Measurements from ENCODE around the gene RNF148.

RNF148 gene, protein sequence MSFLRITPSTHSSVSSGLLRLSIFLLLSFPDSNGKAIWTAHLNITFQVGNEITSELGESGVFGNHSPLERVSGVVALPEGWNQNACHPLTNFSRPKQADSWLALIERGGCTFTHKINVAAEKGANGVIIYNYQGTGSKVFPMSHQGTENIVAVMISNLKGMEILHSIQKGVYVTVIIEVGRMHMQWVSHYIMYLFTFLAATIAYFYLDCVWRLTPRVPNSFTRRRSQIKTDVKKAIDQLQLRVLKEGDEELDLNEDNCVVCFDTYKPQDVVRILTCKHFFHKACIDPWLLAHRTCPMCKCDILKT

DNA sequence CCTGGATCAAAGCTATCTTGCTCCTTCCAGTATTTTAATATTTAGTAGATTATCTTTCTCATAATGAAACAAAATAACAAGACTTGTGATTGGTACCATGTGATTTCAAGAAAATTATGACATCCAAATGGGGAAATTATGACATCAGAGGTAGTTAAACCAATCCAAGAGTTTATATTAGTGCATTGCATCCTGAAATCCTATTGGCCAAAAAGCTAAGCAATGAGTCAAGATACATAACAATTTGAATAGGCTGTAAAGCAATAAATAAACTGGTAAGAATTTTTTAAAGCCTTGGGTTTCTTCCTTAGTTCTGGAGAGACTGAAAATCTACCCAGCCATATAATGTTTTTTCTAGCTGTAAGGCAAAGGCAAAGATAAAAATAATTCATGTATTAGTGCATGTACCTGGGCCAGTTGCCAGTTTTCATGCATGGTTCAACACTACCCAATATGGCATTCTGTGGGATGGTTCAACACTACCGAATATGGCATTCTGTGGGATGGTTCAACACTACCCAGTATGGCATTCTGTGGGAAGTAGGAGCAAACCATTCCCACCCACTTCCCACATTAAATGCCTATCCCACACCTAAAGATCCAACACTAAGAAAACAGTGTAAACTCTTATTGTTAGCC is at the start of gene RNF148:
RNF148 (minus strand) TSS at position 51 of the 639 bp plus-strand sequence. CDS start 172 bp downstream, outside the sequence.
- no peak for DNase-seq (ENCODE audit: low read depth)

DNA sequence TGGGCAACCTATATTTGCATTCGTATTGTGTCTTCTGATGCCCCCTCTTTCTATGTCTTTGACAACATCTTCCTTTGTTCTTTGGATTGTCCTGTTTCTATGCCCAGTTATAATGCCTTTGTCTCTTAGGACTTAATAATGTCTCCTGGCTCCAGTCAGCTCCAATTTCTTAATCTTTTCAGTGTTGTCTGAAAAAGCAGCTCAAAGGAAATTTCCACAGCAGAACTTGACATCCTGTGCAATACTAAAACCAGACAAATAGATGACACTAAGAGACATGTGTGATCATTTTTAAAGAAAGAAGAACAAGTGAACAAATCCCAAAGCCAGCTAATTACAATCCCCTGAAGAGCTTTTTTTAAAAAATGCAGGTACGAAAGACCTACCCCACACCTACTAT is 47.7 kb upstream of the RNF148 start:
- DNase-seq (ENCODE audit: low read depth), result no peak

DNA sequence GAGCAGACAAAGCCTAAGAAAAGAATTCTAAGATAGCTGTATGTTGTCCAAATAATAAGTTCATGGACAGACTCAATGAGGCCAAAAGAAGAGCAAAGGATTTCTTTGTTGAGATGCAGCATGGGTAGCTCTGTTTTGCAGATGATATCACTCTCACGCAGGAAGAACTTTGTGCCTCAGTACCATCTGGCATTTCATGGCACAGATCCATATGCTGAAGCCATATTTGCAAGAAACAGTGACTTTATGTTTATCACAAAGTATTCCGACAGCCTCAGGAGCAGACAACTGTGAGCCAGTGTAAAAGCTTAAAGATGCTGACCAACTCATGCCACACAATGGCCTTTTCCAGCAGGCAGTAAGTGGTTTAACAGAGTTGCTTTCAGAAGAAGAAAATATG is 45.5 kb upstream of the RNF148 start:
- DNase-seq (ENCODE audit: low read depth), result no peak

DNA sequence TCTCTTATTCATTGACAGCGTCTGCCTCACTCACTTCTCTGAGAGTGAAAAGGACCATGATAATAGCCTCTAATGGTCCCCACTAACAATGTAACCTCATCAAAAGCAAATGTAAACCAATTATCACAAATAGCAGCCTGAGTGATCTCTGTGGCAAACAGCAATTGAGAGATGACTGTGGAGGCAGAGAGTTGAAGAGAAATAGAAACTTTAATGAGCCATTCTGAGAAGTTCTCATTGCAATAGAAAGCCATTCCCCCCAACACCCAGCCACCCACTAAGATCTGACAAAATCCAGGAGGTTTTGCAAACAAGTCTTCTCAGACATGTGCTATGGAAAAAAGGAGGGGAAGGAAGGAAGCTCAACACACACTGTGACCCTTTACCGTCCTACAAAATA is 44.2 kb upstream of the RNF148 start:
- no peak for DNase-seq (ENCODE audit: low read depth)

DNA sequence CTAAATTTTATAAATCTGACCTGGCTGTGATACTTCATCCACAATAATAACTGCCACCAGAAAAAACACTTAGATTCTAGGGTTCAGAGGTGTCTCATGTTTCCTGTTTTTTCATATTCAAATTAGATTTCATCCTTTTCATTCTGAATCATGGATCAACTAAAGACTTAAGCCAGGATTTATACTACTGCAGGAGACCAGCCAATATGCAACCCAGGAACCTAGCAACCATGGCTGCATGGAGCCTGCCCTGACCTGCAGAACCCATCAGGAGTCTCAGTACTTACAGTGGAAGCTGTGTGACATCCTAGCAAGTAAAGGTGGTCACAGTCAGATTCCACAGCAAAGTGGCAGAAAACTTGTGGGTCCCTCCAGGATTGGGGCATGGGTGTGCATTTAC is 40.5 kb upstream of the RNF148 start:
- DNase-seq (ENCODE audit: low read depth), result no peak

DNA sequence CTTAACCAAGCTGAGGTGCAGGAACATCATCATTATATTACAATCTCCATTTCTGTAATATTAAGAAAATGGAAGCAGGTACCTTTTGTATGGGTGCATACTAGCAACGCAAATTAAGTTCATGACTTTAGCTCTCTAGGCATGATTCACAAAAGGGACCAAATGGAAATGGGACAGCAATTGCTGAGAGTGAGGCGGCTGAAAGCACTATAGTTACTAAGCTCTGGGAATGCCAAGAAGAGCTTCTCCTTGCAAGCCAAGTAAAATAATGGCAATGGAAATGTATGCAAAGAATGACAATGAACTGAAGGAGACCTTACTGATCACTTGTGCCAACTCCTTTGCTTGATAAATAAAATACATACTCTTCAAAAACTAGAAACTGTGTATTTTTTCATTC is 36.2 kb upstream of the RNF148 start:
- DNase-seq (ENCODE audit: low read depth), result no peak

DNA sequence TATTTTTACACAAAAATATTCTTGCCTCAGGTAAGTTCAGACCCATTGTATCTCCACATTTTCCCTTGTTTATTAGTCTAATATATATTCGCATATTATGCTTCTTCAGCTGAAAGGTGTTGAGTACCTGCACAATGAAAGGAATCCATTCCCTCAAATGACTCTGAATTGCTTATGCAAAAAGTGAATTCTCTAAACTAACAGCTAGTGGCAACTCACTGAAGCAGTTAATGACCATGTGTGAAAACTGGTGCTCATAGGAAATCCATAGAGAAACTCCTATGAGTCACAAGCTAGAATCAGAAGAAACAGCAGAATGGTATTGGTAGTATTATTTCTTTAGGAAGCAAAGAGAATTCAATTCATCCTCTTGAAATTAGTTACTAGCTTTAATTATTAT is 33.5 kb upstream of the RNF148 start:
- no peak for DNase-seq (ENCODE audit: low read depth)

DNA sequence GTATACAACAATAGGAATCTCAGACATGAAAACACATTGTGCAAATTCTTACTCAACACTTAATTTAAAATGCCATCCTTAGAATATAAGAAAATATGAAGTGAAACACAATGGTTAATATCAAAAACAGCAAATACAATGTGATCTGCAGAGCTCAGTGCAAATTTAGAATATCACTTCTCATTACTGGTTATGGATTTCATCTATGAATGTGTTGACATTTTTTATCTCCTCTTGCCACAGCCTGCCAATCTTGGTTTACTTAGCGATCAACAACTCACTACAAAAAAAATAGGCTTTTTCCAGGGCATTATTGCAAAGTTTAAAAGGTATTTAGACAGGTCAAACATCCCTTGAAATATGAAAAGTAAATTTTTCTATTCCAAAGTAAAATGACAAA is 25.0 kb upstream of the RNF148 start:
- DNase-seq (ENCODE audit: low read depth), result no peak

DNA sequence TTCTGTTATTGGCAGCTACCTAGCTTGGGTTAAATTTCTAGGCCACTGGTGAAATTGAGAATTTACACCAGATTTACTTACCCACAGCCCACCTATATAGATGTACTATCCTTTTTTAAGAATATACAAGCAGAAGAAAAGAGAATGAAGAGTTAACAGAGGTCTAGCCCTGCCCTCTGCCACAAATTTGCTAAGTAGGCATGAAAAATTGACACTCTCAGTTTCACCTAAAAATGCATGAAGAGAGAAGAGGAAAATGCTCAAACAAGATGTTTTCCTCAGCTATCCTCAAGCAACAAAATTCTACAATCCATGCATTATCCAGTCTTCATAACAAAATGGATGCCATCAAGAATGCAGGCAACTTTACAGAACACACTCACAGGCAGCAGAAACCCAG is 24.6 kb upstream of the RNF148 start:
- DNase-seq (ENCODE audit: low read depth), result no peak

DNA sequence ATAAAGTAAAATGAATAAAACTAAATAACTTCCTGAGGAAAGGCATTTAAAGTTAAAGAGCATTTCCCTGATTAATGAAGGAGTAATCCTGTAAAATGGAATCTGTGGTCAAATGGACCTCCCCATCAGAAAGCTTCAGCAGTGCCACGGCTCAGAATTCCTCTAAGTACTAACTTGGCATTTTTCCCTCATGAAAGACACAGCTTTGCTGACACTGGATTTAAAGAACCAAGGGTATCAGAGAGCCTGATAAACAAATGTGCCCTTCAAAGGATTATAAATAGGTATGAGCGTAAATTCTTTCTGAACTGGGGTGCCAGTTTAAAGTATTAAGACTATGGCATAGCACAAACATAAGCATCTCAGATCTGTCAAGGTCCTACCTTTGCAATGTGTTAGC is 24.2 kb upstream of the RNF148 start:
- DNase-seq (ENCODE audit: low read depth), result no peak

DNA sequence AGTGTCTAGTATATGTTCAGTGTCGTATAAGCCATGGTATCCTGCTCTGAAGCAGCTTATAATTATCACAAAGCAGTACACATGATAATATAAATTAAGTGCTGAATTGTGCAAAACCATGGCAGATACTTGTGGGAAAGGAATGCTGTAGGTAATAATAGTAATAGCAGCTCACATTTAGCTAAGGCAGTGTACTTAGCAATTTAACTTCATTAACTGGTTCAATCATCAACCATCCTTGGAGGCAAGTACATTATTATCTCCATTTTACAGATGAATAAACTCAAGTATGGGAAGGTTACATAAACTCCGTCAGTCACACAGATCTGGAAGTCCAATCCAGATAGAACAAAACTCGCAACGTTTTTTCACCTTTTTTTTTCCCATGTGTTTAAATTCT is 21.6 kb upstream of the RNF148 start:
- no peak for DNase-seq (ENCODE audit: low read depth)

DNA sequence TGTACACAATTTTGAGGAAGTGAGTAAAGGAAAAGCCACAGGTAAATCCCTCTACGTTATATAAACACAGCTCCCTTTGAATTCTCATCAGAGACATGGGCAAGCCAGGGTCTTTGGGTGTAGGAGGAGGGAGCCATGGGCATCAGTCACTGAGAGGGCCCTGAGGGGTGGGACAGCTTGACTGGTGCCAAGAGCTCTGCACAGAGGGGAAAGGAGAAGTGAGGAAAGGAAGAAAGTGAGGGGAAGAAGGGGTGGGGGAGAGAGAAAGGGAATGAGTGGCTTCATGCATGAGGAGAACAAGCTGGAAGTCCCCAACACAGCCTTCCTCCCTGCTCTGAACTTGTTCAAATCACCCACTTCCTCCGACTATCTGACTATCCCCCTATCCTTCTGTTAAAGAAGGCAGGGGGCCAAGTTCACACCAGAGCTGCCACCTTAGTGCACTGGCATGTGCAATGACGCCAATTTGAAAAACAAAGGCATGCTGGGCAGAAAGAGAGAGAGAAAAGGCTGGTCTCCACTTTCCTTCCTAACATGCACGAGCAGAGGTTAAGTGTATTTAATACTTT is 16.4 kb upstream of the RNF148 start:
- DNase-seq (ENCODE audit: low read depth), result no peak

DNA sequence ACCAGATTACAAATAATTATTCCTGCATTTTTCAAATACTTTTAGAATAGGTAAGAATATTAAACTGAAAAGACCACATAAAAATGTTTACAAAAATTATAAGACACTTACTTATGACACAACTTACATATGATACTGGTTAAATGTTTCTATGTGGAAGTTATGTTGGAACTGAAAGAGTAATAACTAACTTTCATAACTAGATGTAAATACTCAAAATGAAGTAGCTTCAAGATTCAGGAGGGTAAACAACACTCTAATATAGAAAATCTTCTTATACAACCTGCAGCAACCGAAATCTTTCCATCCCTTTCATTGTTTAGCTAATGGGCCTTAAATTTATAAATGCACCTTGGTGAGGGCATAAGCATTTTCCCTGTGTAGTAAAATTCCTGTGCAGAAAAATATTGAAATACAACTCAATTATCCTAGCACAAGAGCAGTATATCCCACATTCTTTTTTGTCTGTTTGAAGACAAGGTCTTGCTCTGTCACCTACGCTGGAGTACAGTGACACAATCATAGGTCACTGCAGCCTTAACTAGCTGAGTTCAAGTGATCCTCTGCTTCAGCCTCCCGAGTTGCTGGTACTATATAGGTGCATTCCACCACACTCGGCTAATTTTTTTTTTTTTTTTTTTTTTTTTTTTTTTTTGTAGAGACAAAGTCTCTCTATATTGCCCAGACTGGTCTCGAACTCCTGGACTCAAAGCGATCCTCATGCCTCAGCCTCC is 14.8 kb upstream of the RNF148 start:
- no peak for DNase-seq (ENCODE audit: low read depth)

DNA sequence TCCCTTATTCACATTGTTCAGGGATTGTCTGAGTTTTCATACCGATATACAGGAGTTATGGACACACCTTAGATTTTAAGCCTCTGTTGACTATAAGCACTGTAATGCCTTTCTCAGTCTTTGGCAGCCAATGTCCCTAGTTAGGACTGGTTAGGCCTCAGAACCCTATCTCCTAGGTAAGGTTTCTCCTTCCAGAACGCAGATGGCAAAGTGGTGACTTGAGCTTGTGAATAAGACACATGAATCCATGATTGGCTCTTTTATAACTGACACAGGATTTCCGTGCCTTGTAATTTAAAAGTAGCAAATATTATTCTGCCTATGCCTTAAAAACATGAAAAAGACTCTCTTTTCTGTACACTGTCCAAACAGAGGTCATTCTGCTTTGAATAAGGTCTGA is 12.5 kb upstream of the RNF148 start:
- no peak for DNase-seq (ENCODE audit: low read depth)

DNA sequence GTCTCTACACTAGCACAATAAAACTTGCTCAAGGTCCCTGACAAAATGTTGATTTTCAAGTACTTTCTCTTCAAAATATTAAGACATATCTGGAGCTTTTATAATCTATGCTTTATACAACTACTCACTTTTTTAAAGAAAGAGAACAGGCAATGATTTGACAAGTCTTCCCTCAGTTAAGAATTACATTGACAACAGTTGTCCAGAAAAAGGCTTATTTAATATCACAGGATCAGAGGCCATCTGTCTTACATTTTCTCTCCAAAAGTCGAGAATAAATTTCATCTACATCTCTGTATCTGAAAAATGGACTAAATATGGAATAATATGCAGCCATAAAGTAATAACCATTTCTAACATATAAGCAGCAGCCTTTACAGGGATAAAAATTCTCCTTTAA is 8.2 kb upstream of the RNF148 start:
- DNase-seq (ENCODE audit: low read depth), result no peak

DNA sequence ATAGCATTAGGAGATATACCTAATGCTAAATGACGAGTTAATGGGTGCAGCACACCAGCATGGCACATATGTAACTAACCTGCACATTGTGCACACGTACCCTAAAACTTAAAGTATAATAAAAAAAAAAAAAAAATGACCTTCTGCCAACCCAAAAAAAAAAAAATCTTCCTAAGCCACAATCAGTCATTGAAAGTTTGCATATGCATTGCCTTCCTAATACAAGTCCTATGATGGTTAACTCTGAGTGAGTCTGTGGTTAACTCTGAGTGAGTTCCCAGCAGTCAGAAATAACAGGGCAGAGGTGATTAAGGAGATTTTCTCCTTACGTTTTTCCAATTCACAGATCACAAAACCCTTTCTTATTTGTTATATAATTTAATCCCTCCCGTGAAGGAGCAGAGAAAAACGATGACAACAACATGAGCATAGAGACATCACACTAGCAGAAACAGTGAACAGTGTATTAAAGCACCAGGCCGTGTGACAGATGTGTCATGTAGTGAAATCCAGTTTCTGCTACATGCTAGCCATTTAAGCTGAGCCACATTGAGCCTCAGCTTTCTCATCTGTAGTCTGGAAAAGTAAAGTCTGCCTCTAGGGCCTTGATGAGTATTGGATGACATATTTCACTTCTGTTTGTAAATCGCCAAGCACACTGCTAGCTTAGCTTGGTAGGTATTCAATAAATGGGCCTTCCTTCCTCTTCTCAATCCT is 7.4 kb upstream of the RNF148 start:
- DNase-seq (ENCODE audit: low read depth), result no peak

DNA sequence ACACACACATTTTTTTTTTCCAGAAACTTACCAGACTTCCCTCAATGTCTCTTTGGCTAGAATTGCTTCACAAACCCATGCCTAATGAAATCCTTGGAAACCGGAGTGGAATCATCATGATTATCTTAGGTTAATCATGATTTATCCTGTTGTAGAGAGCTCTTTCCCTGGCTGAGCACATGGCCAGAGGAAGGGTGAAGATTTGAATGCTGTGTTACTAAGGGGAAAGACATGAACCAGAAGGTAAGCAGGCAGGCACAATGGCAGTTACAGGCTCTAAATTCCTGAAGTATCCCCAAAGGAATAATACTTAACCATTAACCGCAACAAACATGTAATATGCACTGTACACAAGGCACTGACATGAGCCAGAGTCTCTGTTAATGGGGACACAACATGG is 4.1 kb upstream of the RNF148 start:
- no peak for DNase-seq (ENCODE audit: low read depth)

DNA sequence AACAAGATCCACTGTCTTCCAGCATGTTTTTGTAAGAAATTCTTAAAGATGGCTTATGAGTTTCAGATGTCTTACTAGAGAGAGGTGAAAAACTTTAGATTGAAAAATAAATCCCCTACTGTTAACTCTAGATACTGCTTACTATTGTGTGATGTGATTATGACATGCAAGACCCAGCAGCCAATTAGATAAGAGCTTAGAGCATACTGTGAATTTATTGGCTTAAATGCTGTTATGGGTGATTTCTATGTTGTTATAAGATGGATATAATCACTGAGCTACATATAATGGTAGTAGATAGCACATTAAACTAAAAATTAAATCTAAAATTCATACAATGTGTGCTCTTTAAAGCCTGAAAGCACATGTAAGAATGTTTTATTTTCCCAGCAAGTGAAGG is 3.7 kb downstream of the RNF148 start, which contains the start of gene RNF133:
RNF133 (minus strand) TSS at position 101 of the 400 bp plus-strand sequence. CDS start 199 bp downstream, outside the sequence.
- no peak for DNase-seq (ENCODE audit: low read depth)

DNA sequence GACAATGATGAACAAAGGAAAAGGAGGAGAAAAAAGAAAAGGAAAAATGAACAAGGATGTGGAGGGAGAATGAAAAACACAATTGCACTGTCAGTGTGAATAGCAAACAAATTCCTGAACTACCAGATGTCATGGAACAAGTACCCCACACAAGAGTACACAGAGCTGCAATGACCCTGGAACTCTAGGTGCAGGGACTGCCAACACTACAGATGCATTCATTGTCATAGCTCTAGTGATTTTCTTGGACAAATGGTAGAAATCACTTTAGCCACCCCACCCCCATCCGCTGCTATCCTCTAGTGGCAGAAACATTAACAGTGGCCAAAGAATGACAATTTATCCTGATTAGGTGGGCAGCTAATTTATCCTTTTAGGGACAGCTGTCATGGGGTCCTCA is 6.9 kb downstream of the RNF148 start:
- no peak for DNase-seq (ENCODE audit: low read depth)

DNA sequence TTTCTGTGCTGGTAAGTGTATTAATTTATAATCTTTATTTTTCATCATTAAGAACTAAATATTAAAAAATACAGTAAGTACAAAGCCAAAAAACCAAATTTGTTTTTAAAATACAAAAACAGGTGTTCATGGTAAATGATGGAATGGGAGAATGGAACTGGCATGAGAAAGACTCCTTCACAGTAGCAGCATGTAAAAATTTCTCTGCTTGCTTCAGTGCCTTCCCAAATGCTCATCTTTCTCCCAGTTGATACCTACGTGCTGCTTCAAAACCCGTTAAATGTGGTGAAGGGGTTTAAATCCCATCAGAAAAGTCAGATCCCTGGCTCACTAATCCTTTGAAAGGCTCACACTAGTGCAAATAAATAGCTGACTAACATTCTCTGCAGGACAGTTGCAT is 8.0 kb downstream of the RNF148 start:
- no peak for DNase-seq (ENCODE audit: low read depth)

DNA sequence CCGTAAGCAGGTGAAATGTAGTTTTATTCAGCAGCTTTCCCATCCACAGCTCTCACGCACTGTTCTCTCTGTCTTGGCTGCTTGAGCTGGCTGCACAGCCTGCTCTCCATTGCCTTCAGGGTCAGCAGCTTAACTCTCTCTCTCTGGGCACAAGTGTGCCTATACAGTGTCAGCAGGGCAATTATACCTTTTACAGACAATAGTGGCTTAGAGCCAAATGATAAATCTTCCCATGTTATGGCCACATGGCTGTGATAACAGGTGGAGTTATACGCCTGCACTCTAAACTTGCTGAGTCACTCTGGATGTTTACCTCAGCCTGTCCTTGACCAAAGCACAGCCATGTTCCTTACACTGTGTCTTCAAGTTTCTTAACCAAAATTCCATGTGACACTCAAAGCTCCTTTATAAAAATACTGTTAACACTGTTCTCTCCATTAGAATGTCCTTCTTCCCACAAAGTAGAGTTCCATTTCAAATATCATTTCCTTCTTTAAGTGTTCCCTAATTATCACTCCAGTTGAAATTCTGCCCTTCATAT is 9.9 kb downstream of the RNF148 start:
- DNase-seq (ENCODE audit: low read depth), result no peak

All from stimulated activated CD8-positive, alpha-beta memory T cell treated with anti-CD3 and anti-CD28 coated beads, Interleukin-7, amount 100 ng/mL, for 24 hours (primary cell).